ENCODE data around the gene METTL9.

- TF ChIP-seq EP300 (IDR thresholded peaks at IDR 0.05) (no peak), POLR2A (IDR thresholded peaks at IDR 0.05) (no peak)
- TF ChIP-seq, protein P1, sequence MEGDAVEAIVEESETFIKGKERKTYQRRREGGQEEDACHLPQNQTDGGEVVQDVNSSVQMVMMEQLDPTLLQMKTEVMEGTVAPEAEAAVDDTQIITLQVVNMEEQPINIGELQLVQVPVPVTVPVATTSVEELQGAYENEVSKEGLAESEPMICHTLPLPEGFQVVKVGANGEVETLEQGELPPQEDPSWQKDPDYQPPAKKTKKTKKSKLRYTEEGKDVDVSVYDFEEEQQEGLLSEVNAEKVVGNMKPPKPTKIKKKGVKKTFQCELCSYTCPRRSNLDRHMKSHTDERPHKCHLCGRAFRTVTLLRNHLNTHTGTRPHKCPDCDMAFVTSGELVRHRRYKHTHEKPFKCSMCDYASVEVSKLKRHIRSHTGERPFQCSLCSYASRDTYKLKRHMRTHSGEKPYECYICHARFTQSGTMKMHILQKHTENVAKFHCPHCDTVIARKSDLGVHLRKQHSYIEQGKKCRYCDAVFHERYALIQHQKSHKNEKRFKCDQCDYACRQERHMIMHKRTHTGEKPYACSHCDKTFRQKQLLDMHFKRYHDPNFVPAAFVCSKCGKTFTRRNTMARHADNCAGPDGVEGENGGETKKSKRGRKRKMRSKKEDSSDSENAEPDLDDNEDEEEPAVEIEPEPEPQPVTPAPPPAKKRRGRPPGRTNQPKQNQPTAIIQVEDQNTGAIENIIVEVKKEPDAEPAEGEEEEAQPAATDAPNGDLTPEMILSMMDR (IDR thresholded peaks at IDR 0.05), result no peak
These were observed 20.5 kb downstream of the METTL9 start for GRCh38 chr16:21619765-21620425.

Data from stomach (tissue), 4 donors.